Left renal cortex interstitium (tissue), 4 donors: Measurements from ENCODE around the gene LRRC32. TPM values are rescaled to one million over a fixed set of nuclear protein-coding genes. Genes with fewer than 3 reads are reported as not detected.

Experiments used
- DNase-seq, 4 donors: peaks; one replicate each; pipeline ENCODE4 v3.0.0-alpha.2; 2013; ENCODE audit warnings: low read depth in 4 of 4, low spot score in 2 of 4, missing footprints in 1 of 4
- polyA plus RNA-seq, 4 donors: library from polyadenylated mRNA; unstranded; fragments of 120-200 nt; gene quantifications; one replicate each; pipeline ENCODE4 v1.2.1, GENCODE V29; 2013; ENCODE audit not compliant: insufficient read length in 4 of 4

LRRC32 gene
- polyA plus RNA-seq, 4 donors = 57.0 to 79.4 (median 61.6) TPM

GRCh38 chr11:76700177-76701100 lies 29.9 kb upstream of the LRRC32 start:
- peak in 3 of 4 donors; percentile 39 to 57 (median 42) for DNase-seq

- no peak for DNase-seq
These were observed 29.0 kb upstream of the LRRC32 start for GRCh38 chr11:76699451-76700091.

- no peak for DNase-seq
These were observed 27.9 kb upstream of the LRRC32 start for GRCh38 chr11:76698321-76699043.

- DNase-seq = no peak
These were observed 26.2 kb upstream of the LRRC32 start for GRCh38 chr11:76696756-76697155.

- no peak for DNase-seq
These were observed 25.2 kb upstream of the LRRC32 start for GRCh38 chr11:76695771-76696170.

- no peak for DNase-seq
These were observed 24.6 kb upstream of the LRRC32 start for GRCh38 chr11:76695133-76695532.

GRCh38 chr11:76694664-76695063 lies 24.1 kb upstream of the LRRC32 start:
- DNase-seq = no peak

GRCh38 chr11:76693806-76694205 lies 23.3 kb upstream of the LRRC32 start:
- no peak for DNase-seq

GRCh38 chr11:76692956-76693355 lies 22.4 kb upstream of the LRRC32 start:
- DNase-seq = no peak

- no peak for DNase-seq
These were observed 21.1 kb upstream of the LRRC32 start for GRCh38 chr11:76691655-76692054.

GRCh38 chr11:76690736-76691135 lies 20.2 kb upstream of the LRRC32 start:
- no peak for DNase-seq

GRCh38 chr11:76689313-76690260 lies 19.0 kb upstream of the LRRC32 start:
- DNase-seq = no peak

GRCh38 chr11:76688146-76688545 lies 17.6 kb upstream of the LRRC32 start:
- no peak for DNase-seq

GRCh38 chr11:76686261-76687079 lies 15.9 kb upstream of the LRRC32 start:
- DNase-seq = no peak

- no peak for DNase-seq
These were observed 15.3 kb upstream of the LRRC32 start for GRCh38 chr11:76685831-76686230.

GRCh38 chr11:76685237-76685636 lies 14.7 kb upstream of the LRRC32 start:
- DNase-seq = no peak

GRCh38 chr11:76684516-76684915 lies 14.0 kb upstream of the LRRC32 start:
- DNase-seq = no peak

- DNase-seq = no peak
These were observed 12.9 kb upstream of the LRRC32 start for GRCh38 chr11:76683161-76684095.
